Measurements from ENCODE around the gene ZNF579. TPM values are rescaled to one million over a fixed set of nuclear protein-coding genes. Genes with fewer than 3 reads are reported as not detected.

Gene ZNF579
- total and polyA plus RNA-seq, 2 donors (not counting 3 experiments of a cell fraction or from before 2014, with no cell fraction given): 11.6 to 15.7 TPM

- FAIRE-seq (no peak), DNase-seq (ENCODE audit: low read depth, low spot score) (no peak)
- no peaks in the 10 kb centered on the region for H3K9me1 ChIP-seq (replicated peaks; ENCODE audit: control insufficient read depth, extremely low read depth, insufficient read depth, low read length)
- H3K9ac ChIP-seq (replicated peaks; ENCODE audit: extremely low read depth, insufficient read depth, low read length): no peak overlapping the region
- no peaks in the 10 kb centered on the region for H4K20me1 ChIP-seq (replicated peaks; ENCODE audit: control insufficient read depth, extremely low read depth, insufficient read depth, low read length)
- dilution Hi-C loops (cut with MboI; ENCODE audit: extremely low pct_ligation_motif_present, low sequenced_read_pairs) (no loop called here), intact Hi-C loops (cut with micrococcal nuclease) (no loop called here)
- POLR2A ChIA-PET: no interaction called here
- no peak overlapping the region for H3K4me2 ChIP-seq (ENCODE audit: insufficient read depth, low read length)
- peaks cover 7% of the 10 kb centered on the region for H3K79me2 ChIP-seq (ENCODE audit: control insufficient read depth, insufficient read depth, low read length)
- no peak for TF ChIP-seq EZH2 (IDR thresholded peaks at IDR 0.05; ENCODE audit: borderline replicate concordance, low read depth, low read length, severe bottlenecking)
- TF ChIP-seq MAX (IDR thresholded peaks at IDR 0.05; ENCODE audit: insufficient read depth, insufficient read length): no peak
- TF ChIP-seq MYC (IDR thresholded peaks at IDR 0.05; ENCODE audit: low read depth, low read length): no peak
- no peak for TF ChIP-seq POLR2AphosphoS5 (IDR thresholded peaks at IDR 0.05; ENCODE audit: insufficient read depth, low read depth, low read length)
- TF ChIP-seq GATA2 (IDR thresholded peaks at IDR 0.05; ENCODE audit: insufficient read depth, insufficient read length, low read depth, low read length): no peak
- TF ChIP-seq FOS (IDR thresholded peaks at IDR 0.05; ENCODE audit: borderline replicate concordance, insufficient read depth, low read length): no peak
- no peak for TF ChIP-seq JUN (IDR thresholded peaks at IDR 0.05; ENCODE audit: borderline replicate concordance, insufficient read depth, insufficient read length, low read depth)
- no peak for TF ChIP-seq POLR2A (IDR thresholded peaks at IDR 0.05; ENCODE audit: low read depth, low read length)
- no peak for TF ChIP-seq CTCF (IDR thresholded peaks at IDR 0.05; ENCODE audit: extremely low read depth in 1 of 2, insufficient read depth in 1 of 2, low read depth in 1 of 2, low read length in 2 of 2)
- no peak overlapping the region for H3K4me3 ChIP-seq (replicated peaks in 1 of 3; ENCODE audit: insufficient read depth in 1 of 3, low read depth in 1 of 3, low read length in 3 of 3)
- peaks cover 2% of the 10 kb centered on the region for H3K4me1 ChIP-seq (ENCODE audit: control insufficient read depth, extremely low read depth, insufficient read depth, low read length)
- CTCF ChIA-PET: no interaction called here
- peaks cover 2 to 19% of the 10 kb centered on the region in 2 experiments for H3K36me3 ChIP-seq (ENCODE audit: control insufficient read depth in 2 of 2, extremely low read depth in 1 of 2, insufficient read depth in 2 of 2, low read length in 2 of 2)
- H3K9me3 ChIP-seq (replicated peaks; ENCODE audit: control insufficient read depth, insufficient read depth, low read length): no peaks in the 10 kb centered on the region
- no peaks in the 10 kb centered on the region for H3K27me3 ChIP-seq (ENCODE audit: control insufficient read depth in 2 of 2, insufficient read depth in 2 of 2, low read length in 2 of 2)
- H2AFZ ChIP-seq (ENCODE audit: low read depth, low read length): no peak overlapping the region
- no peak overlapping the region for H3K27ac ChIP-seq (ENCODE audit: insufficient read depth, low read depth, low read length)
- no TSS peak for BruUV-seq (replicated peaks)
These were observed 34.3 kb upstream of the ZNF579 start for GRCh38 chr19:55614711-55615542.
